ENCODE data around the gene SHISA9.

SHISA9 gene

GRCh38 chr16:13289515-13289914 is 388.1 kb downstream of the SHISA9 start:
- no peak overlapping the region for H3K4me3 ChIP-seq (replicated peaks; ENCODE audit: low read depth, low read length)
- DNase-seq (ENCODE audit: extremely low read depth, low read depth), result no peak
- TF ChIP-seq, protein P1, sequence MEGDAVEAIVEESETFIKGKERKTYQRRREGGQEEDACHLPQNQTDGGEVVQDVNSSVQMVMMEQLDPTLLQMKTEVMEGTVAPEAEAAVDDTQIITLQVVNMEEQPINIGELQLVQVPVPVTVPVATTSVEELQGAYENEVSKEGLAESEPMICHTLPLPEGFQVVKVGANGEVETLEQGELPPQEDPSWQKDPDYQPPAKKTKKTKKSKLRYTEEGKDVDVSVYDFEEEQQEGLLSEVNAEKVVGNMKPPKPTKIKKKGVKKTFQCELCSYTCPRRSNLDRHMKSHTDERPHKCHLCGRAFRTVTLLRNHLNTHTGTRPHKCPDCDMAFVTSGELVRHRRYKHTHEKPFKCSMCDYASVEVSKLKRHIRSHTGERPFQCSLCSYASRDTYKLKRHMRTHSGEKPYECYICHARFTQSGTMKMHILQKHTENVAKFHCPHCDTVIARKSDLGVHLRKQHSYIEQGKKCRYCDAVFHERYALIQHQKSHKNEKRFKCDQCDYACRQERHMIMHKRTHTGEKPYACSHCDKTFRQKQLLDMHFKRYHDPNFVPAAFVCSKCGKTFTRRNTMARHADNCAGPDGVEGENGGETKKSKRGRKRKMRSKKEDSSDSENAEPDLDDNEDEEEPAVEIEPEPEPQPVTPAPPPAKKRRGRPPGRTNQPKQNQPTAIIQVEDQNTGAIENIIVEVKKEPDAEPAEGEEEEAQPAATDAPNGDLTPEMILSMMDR (IDR thresholded peaks at IDR 0.05; ENCODE audit: low read depth, low read length, missing control alignments), result no peak

Measured in HFF-Myc (cell line).